Measurements from ENCODE around the gene WASHC4. TPM values are rescaled to one million over a fixed set of nuclear protein-coding genes. Genes with fewer than 3 reads are reported as not detected.

The WASHC4 gene
- total RNA-seq, 2 experiments from 2014 or later = 32.5 to 33.6 TPM

- H3K4me3 Mint-ChIP-seq = no peak overlapping the region
- no peak overlapping the region for H3K27ac ChIP-seq (ENCODE audit: low read depth in 1 of 2, low read length in 2 of 2)
- H3K36me3 Mint-ChIP-seq (ENCODE audit: low read depth) = peaks cover 99% of the 10 kb centered on the region
- no peaks in the 10 kb centered on the region for H3K27me3 ChIP-seq (ENCODE audit: control insufficient read depth in 1 of 2, insufficient read depth in 2 of 2, low read length in 2 of 2)
- peaks cover 87% of the 10 kb centered on the region for H3K36me3 ChIP-seq (ENCODE audit: insufficient read depth, low read length)
- no peak for DNase-seq
- TF ChIP-seq, protein P1, sequence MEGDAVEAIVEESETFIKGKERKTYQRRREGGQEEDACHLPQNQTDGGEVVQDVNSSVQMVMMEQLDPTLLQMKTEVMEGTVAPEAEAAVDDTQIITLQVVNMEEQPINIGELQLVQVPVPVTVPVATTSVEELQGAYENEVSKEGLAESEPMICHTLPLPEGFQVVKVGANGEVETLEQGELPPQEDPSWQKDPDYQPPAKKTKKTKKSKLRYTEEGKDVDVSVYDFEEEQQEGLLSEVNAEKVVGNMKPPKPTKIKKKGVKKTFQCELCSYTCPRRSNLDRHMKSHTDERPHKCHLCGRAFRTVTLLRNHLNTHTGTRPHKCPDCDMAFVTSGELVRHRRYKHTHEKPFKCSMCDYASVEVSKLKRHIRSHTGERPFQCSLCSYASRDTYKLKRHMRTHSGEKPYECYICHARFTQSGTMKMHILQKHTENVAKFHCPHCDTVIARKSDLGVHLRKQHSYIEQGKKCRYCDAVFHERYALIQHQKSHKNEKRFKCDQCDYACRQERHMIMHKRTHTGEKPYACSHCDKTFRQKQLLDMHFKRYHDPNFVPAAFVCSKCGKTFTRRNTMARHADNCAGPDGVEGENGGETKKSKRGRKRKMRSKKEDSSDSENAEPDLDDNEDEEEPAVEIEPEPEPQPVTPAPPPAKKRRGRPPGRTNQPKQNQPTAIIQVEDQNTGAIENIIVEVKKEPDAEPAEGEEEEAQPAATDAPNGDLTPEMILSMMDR (IDR thresholded peaks at IDR 0.05) = no peak
- CTCF ChIA-PET = no interaction called here
- no peak for ATAC-seq (ENCODE audit: poor library complexity)
- intact Hi-C loops (cut with DNase I, micrococcal nuclease) = no loop called here
- POLR2A ChIA-PET = no interaction called here
- no peaks in the 10 kb centered on the region for H3K27me3 Mint-ChIP-seq
- no peaks in the 10 kb centered on the region for H3K9me3 ChIP-seq (ENCODE audit: control insufficient read depth in 1 of 2, insufficient read depth in 1 of 2, low read length in 2 of 2)
- no peak overlapping the region for H3K27ac Mint-ChIP-seq
- H3K9me3 Mint-ChIP-seq = peaks cover 3% of the 10 kb centered on the region
- H3K4me1 ChIP-seq (ENCODE audit: insufficient read depth, low read length) = no peaks in the 10 kb centered on the region
- H3K4me1 Mint-ChIP-seq (ENCODE audit: low read depth) = no peaks in the 10 kb centered on the region
- no peak overlapping the region for H3K4me3 ChIP-seq (ENCODE audit: low read length)
Observed at GRCh38 chr12:105189293-105189692, 81.8 kb downstream of the WASHC4 start.

- DNase-seq (no peak), ATAC-seq (ENCODE audit: poor library complexity) (no peak)
- Histone ChIP-seq H3K9me3 (ENCODE audit: control insufficient read depth in 1 of 2, insufficient read depth in 1 of 2, low read length in 2 of 2) (no peaks in the 10 kb centered on the region), H3K36me3 (ENCODE audit: insufficient read depth, low read length) (peaks cover 86% of the 10 kb centered on the region), H3K4me1 (ENCODE audit: insufficient read depth, low read length) (no peaks in the 10 kb centered on the region), H3K4me3 (ENCODE audit: low read length) (no peak overlapping the region), H3K27me3 (ENCODE audit: control insufficient read depth in 1 of 2, insufficient read depth in 2 of 2, low read length in 2 of 2) (no peaks in the 10 kb centered on the region), H3K27ac (ENCODE audit: low read depth in 1 of 2, low read length in 2 of 2) (no peak overlapping the region)
- Mint-ChIP-seq H3K36me3 (ENCODE audit: low read depth) (peaks cover 98% of the 10 kb centered on the region), H3K4me3 (no peak overlapping the region), H3K27me3 (no peaks in the 10 kb centered on the region), H3K4me1 (ENCODE audit: low read depth) (no peaks in the 10 kb centered on the region), H3K27ac (no peak overlapping the region), H3K9me3 (no peaks in the 10 kb centered on the region)
- intact Hi-C loops (cut with DNase I, micrococcal nuclease) = no loop called here
- CTCF ChIA-PET = no interaction called here
- TF ChIP-seq, protein P1 (IDR thresholded peaks at IDR 0.05) = no peak
- POLR2A ChIA-PET = no interaction called here
Observed at GRCh38 chr12:105190530-105190929, 83.0 kb downstream of the WASHC4 start.

DNA sequence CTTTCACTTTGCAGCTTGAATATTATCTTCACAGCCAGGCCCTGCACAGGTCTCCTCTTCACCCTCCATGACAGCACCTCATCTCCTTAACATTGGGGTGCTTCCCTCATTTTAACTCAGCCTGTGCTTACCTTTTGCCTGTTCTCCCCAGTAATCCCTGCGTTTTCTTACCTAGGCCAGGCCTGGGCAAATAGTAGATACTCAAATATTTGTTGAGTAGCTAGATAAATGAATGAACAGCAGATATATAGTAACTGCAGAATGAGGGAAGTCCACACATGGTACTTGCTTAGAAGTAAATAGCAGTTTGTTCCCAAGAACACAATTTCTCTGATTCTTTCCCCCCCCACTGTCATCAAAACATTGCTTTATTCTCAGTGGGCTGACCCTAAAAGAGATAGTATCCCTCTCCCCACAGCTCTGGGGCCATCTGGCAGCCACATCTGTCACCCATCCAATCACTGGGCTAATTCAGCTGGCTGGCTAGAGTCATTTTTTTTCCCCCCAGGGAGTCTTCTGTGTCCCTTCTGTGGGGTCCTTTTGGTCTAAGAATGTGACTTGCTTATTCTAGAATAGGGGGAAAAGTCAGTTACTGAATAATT lies 85.2 kb downstream of the WASHC4 start:
- no peak for DNase-seq
- Histone ChIP-seq H3K4me3 (ENCODE audit: low read length) (no peak overlapping the region), H3K36me3 (ENCODE audit: insufficient read depth, low read length) (peaks cover 86% of the 10 kb centered on the region), H3K27ac (ENCODE audit: low read depth in 1 of 2, low read length in 2 of 2) (no peak overlapping the region), H3K9me3 (ENCODE audit: control insufficient read depth in 1 of 2, insufficient read depth in 1 of 2, low read length in 2 of 2) (no peaks in the 10 kb centered on the region), H3K4me1 (ENCODE audit: insufficient read depth, low read length) (no peaks in the 10 kb centered on the region), H3K27me3 (ENCODE audit: control insufficient read depth in 1 of 2, insufficient read depth in 2 of 2, low read length in 2 of 2) (no peaks in the 10 kb centered on the region)
- no peak overlapping the region for H3K27ac Mint-ChIP-seq
- ATAC-seq (ENCODE audit: poor library complexity) = no peak
- H3K9me3 Mint-ChIP-seq = no peaks in the 10 kb centered on the region
- no peaks in the 10 kb centered on the region for H3K4me1 Mint-ChIP-seq (ENCODE audit: low read depth)
- H3K4me3 Mint-ChIP-seq = no peak overlapping the region
- CTCF ChIA-PET = no interaction called here
- POLR2A ChIA-PET = interaction anchor here (0.6 kb wide), 1 partner anchor 128 kb away, joined by 3 read pairs; no protein-coding TSS in a partner anchor
- peaks cover 90% of the 10 kb centered on the region for H3K36me3 Mint-ChIP-seq (ENCODE audit: low read depth)
- no peaks in the 10 kb centered on the region for H3K27me3 Mint-ChIP-seq
- TF ChIP-seq, protein P1 (IDR thresholded peaks at IDR 0.05) = no peak
- intact Hi-C loops (cut with DNase I, micrococcal nuclease) = no loop called here
